Vagina (tissue), 2 donors: ENCODE measurements around the gene PCSK5. TPM values are rescaled to one million over a fixed set of nuclear protein-coding genes. Genes with fewer than 3 reads are reported as not detected.

ENCODE experiments used
- DNase-seq, 2 donors: peaks; one replicate each; pipeline ENCODE4 v3.0.0-alpha.2; 2017; ENCODE audit errors: extremely low spot score in 2 of 2
- H3K27ac ChIP-seq: fragments of 200-600 bp; sonication (generic); one replicate; pipeline ENCODE4 v1.5.1; 2019
- H3K27me3 ChIP-seq: fragments of 200-600 bp; sonication (generic); one replicate; pipeline ENCODE4 v1.5.1; 2019
- H3K36me3 ChIP-seq, 2 donors: fragments of 200-600 bp; sonication (generic); one replicate each; pipeline ENCODE4 v1.5.1; 2017 to 2019
- H3K4me1 ChIP-seq: fragments of 200-600 bp; sonication (generic); one replicate; pipeline ENCODE4 v1.5.1; 2019
- H3K4me3 ChIP-seq, 2 donors: fragments of 200-600 bp; sonication (generic); 1 replicate in 1 of 2; 2 replicates in 1 of 2; pipeline ENCODE4 v1.5.1; 2016 to 2019
- H3K9me3 ChIP-seq: fragments of 200-600 bp; sonication (generic); one replicate; pipeline ENCODE4 v1.5.1; 2019
- POLR2A ChIP-seq, 2 donors: fragments of 450-650 bp; IDR thresholded peaks; one replicate each; pipeline ENCODE4 v1.6.1; 2017; ENCODE audit warnings: antibody characterized with exemption in 2 of 2, mild to moderate bottlenecking in 2 of 2, moderate library complexity in 2 of 2
- POLR2AphosphoS5 ChIP-seq, 2 donors: sonication (generic); formaldehyde crosslinking; IDR thresholded peaks; one replicate each; pipeline ENCODE4 v1.9.0; 2017; ENCODE audit warnings: antibody characterized with exemption in 2 of 2, mild to moderate bottlenecking in 2 of 2, low read depth in 1 of 2; ENCODE audit not compliant: insufficient read depth in 1 of 2
- intact Hi-C: fragments of 100-400 bp; cut with DNase I; formaldehyde crosslinking; loops from one replicate; pipeline ENCODE4 v1.15.1; 2023
- total RNA-seq: library from RNA; depleted of rRNA; stranded (reverse); fragments of >200 nt; gene quantifications from one replicate; pipeline ENCODE4 v1.2.3, GENCODE V29; 2016
- TF ChIP-seq, protein P1 (sequence below), 3 experiments: fragments of 450-650 bp in 2 of 3; fragments of 200-600 bp in 1 of 3; sonication (generic) in 1 of 3; IDR thresholded peaks; one replicate each; pipeline ENCODE4 v1.5.1; 2017 to 2019; ENCODE audit warnings: antibody characterized with exemption in 3 of 3, mild to moderate bottlenecking in 2 of 3, moderate library complexity in 2 of 3

The PCSK5 gene
- total RNA-seq, 1 donor from 2014 or later = 22.6 TPM

- intact Hi-C loops = no loop called here
- TF ChIP-seq, protein P1, sequence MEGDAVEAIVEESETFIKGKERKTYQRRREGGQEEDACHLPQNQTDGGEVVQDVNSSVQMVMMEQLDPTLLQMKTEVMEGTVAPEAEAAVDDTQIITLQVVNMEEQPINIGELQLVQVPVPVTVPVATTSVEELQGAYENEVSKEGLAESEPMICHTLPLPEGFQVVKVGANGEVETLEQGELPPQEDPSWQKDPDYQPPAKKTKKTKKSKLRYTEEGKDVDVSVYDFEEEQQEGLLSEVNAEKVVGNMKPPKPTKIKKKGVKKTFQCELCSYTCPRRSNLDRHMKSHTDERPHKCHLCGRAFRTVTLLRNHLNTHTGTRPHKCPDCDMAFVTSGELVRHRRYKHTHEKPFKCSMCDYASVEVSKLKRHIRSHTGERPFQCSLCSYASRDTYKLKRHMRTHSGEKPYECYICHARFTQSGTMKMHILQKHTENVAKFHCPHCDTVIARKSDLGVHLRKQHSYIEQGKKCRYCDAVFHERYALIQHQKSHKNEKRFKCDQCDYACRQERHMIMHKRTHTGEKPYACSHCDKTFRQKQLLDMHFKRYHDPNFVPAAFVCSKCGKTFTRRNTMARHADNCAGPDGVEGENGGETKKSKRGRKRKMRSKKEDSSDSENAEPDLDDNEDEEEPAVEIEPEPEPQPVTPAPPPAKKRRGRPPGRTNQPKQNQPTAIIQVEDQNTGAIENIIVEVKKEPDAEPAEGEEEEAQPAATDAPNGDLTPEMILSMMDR (IDR thresholded peaks at IDR 0.05) = no peak
- TF ChIP-seq POLR2AphosphoS5 (IDR thresholded peaks at IDR 0.05; ENCODE audit: insufficient read depth in 1 of 2, low read depth in 1 of 2) (no peak), POLR2A (IDR thresholded peaks at IDR 0.05) (no peak)
- Histone ChIP-seq H3K4me3 (no peak overlapping the region), H3K27me3 (no peaks in the 10 kb centered on the region), H3K9me3 (no peaks in the 10 kb centered on the region), H3K27ac (no peak overlapping the region), H3K36me3 (no peaks in the 10 kb centered on the region), H3K4me1 (peaks cover 38% of the 10 kb centered on the region)
- DNase-seq = no peak
Observed at GRCh38 chr9:76373173-76373783, 482.8 kb downstream of the PCSK5 start.

- no peaks in the 10 kb centered on the region for H3K36me3 ChIP-seq
- H3K9me3 ChIP-seq = no peaks in the 10 kb centered on the region
- H3K4me1 ChIP-seq = peaks cover 38% of the 10 kb centered on the region
- intact Hi-C loops = no loop called here
- H3K4me3 ChIP-seq = no peak overlapping the region
- TF ChIP-seq POLR2A (IDR thresholded peaks at IDR 0.05) (no peak), POLR2AphosphoS5 (IDR thresholded peaks at IDR 0.05; ENCODE audit: insufficient read depth in 1 of 2, low read depth in 1 of 2) (no peak)
- TF ChIP-seq, protein P1 (IDR thresholded peaks at IDR 0.05) = no peak
- no peak overlapping the region for H3K27ac ChIP-seq
- no peaks in the 10 kb centered on the region for H3K27me3 ChIP-seq
- no peak for DNase-seq
Observed at GRCh38 chr9:76373784-76374474, 483.5 kb downstream of the PCSK5 start.

- Histone ChIP-seq H3K4me3 (no peak overlapping the region), H3K4me1 (peaks cover 38% of the 10 kb centered on the region), H3K27me3 (no peaks in the 10 kb centered on the region), H3K27ac (no peak overlapping the region), H3K36me3 (no peaks in the 10 kb centered on the region), H3K9me3 (no peaks in the 10 kb centered on the region)
- TF ChIP-seq, protein P1 (IDR thresholded peaks at IDR 0.05) = no peak
- TF ChIP-seq POLR2AphosphoS5 (IDR thresholded peaks at IDR 0.05; ENCODE audit: insufficient read depth in 1 of 2, low read depth in 1 of 2) = no peak
- no peak for TF ChIP-seq POLR2A (IDR thresholded peaks at IDR 0.05)
- peak in 1 of 2 donors; percentile 91 for DNase-seq
- intact Hi-C loops = no loop called here
Observed at GRCh38 chr9:76374783-76375559, 484.5 kb downstream of the PCSK5 start.

DNA sequence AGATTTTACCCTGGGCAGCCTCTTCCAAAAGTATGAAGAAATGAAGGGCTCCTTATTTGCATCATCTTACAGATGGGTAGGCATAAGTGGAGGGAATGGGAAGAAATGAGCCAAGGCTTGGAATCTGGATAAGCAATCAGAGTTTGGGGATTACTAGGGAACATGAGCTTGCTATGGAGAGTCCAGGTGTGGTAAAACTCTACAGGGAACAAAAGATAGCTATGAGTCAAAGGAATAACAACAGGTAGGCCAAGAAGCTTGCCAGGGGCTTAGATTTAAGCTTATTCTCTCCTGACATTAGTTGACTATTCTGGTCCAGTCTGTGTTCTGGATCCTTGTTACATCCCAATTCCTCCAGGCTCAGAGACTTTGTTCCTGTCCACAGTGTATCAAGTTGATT, 487.3 kb downstream of the PCSK5 start:
- Histone ChIP-seq H3K9me3 (no peaks in the 10 kb centered on the region), H3K27me3 (no peaks in the 10 kb centered on the region), H3K4me3 (no peak overlapping the region), H3K4me1 (peaks cover 27% of the 10 kb centered on the region), H3K36me3 (no peaks in the 10 kb centered on the region), H3K27ac (no peak overlapping the region)
- TF ChIP-seq, protein P1 (IDR thresholded peaks at IDR 0.05) = no peak
- no peak for TF ChIP-seq POLR2AphosphoS5 (IDR thresholded peaks at IDR 0.05; ENCODE audit: insufficient read depth in 1 of 2, low read depth in 1 of 2)
- no peak for TF ChIP-seq POLR2A (IDR thresholded peaks at IDR 0.05)
- intact Hi-C loops = no loop called here
- no peak for DNase-seq
